Raji (cell line): ENCODE data around the gene SIRPG.

Experiments used
- POLR2A ChIP-seq: IDR thresholded peaks from 2 replicates; pipeline ENCODE4 v1.6.1; 2011; ENCODE audit warnings: low read depth, low read length, control low read depth; ENCODE audit not compliant: insufficient read depth

Gene SIRPG

GRCh38 chr20:1676650-1677049 lies 19.1 kb upstream of the SIRPG start:
- no peak for TF ChIP-seq POLR2A

GRCh38 chr20:1674990-1675780 lies 17.6 kb upstream of the SIRPG start:
- no peak for TF ChIP-seq POLR2A

- TF ChIP-seq POLR2A, result no peak
Observed at GRCh38 chr20:1674361-1674760, 16.8 kb upstream of the SIRPG start.

DNA sequence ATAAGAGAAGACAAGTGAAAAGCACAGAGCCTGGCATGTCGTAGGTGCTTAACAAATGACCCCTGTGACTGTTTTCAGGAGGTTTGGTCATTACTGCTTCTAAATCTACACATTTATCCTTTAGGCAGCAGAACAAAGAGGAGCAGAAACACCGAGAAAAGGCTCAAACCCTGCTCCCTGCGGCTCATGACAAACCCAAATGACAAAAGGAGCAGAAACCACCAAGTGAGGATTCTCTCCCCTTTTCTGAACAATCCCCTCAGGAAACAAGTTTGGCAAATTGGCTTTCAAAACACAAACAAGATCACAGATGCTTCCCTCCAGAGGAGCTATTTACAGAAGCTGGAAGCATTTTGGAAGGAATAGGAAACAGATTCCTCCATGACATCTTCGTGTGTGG lies 15.8 kb upstream of the SIRPG start:
- TF ChIP-seq POLR2A, result no peak

DNA sequence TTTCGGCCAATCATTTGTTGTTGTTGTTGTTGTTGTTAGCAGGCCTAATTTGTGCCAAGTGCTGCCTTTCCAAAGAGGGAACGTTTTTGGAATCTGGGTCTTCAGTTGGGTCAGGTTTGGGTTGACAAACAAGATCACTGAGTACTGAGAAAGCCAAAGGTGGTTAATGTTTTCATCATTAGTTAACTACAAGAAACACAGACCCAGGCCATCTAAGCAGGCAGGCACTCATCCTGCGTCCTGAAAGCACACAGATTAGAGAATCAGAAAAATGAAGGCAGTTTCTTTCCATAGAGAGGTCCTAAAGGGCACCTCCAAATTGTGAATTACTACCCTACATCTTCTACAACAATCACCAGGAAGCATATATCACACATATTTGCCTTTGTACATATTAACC lies 15.1 kb upstream of the SIRPG start:
- no peak for TF ChIP-seq POLR2A

GRCh38 chr20:1671891-1672669 lies 14.5 kb upstream of the SIRPG start:
- no peak for TF ChIP-seq POLR2A

DNA sequence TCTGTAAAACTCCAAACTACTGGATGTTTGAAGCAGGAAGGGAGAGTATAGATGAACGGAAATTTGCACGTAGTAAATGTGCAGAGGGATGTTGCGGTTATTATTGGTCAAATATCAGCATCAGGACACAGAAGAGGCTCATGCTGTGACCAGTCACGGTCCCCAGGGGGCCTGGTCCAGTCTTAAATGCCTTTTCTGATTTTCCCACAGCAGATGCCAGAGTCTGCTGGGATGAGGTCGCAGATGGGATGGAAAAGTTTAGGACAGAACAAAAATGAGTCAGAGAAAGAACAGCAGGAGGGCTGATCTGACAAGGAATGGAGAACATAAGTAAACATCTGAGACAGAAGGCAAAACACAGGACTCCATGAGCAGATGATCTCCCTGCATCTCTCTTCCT lies 11.7 kb upstream of the SIRPG start:
- TF ChIP-seq POLR2A, result no peak

GRCh38 chr20:1667502-1668085 lies 10.0 kb upstream of the SIRPG start:
- TF ChIP-seq POLR2A, result no peak

DNA sequence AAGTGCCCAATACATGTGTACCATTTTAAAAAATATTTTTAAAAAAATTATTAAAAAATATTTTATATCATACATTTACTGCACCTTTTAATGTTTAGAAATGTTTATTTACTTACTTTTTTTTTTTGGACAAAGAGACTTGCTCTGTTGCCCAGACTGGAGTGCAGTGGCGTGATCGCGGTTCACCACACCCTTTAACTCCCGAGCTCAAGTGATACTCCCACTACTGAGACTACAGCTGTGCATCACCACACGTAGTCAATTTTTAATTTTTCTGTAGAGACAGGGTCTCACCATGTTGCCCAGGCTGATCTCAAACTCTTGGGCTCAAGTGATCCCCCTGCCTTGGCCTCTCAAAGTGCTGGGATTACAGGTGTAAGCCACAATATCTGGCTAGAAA lies 9.2 kb upstream of the SIRPG start:
- TF ChIP-seq POLR2A, result no peak

DNA sequence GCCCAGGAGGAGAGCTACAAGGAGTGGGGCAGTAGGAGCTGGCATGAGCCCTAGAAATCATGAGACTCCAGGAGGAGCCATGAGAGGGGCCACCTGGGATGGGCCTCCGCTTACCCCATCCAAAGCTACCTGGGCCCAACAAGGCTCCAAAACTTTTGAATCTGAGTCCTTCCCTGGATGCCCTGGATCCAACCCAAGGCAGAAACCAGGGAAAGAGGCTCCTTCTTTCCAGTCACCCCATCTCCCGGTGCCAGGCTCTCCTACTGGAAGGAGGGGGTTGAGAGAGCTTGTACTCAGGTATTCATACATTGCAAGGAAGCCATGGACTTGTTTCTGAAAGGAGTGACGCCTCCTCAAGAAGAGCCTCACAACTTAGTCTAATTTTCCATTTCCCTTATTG lies 7.8 kb upstream of the SIRPG start:
- no peak for TF ChIP-seq POLR2A

DNA sequence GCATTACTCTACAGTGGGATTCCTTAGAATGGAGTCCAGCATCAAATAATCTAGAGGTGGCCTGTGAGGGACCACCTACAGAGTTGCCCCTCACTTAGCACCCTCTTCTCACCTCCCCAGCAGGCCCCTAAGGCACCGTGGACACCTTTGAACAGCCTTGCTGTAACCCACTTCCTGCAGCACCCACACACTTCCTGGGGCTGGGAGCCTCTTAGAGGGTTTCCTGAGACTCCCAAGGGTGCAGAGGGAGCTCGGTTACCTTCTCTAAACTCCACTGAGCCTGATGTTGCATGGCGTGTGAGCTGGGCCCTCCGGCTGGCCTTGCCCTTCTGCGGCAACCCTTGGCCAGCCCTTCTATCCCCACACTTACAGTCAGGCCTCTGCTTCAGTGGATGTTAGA lies 7.3 kb upstream of the SIRPG start:
- no peak for TF ChIP-seq POLR2A

- no peak for TF ChIP-seq POLR2A
Observed at GRCh38 chr20:1663917-1664316, 6.3 kb upstream of the SIRPG start.

GRCh38 chr20:1661542-1662299 lies 4.1 kb upstream of the SIRPG start:
- TF ChIP-seq POLR2A, result no peak

GRCh38 chr20:1660246-1660645 lies 2.7 kb upstream of the SIRPG start:
- TF ChIP-seq POLR2A, result no peak

GRCh38 chr20:1656844-1657243 lies 735 bp downstream of the SIRPG start:
- no peak for TF ChIP-seq POLR2A
